ENCODE data around the gene GAA. TPM values are rescaled to one million over a fixed set of nuclear protein-coding genes. Genes with fewer than 3 reads are reported as not detected.

GAA gene
- total RNA-seq, 1 experiment from 2014 or later = 36.1 TPM

- intact Hi-C loops (cut with micrococcal nuclease; ENCODE audit: unreplicated experiment) (no loop called here), in situ Hi-C loops (cut with HindIII; ENCODE audit: low pct_unique_long_range_greater_than_20kb, low sequenced_read_pairs) (no loop called here)
- CTCF ChIA-PET = no interaction called here
- DNase-seq (ENCODE audit: low read depth, low spot score) = no peak
- BruUV-seq (replicated peaks) = no TSS peak
- TF ChIP-seq CTCF (IDR thresholded peaks at IDR 0.05) = no peak
- no peak overlapping the region for H3K4me3 ChIP-seq (ENCODE audit: low read depth in 2 of 2, low read length in 2 of 2)
- H3K27ac ChIP-seq (ENCODE audit: low read length) = no peak overlapping the region
- H3K36me3 ChIP-seq (ENCODE audit: control insufficient read depth, insufficient read depth, low read length) = no peaks in the 10 kb centered on the region
- POLR2A ChIA-PET = no interaction called here
- no peaks in the 10 kb centered on the region; the same call in 1 of the 2 replicates for H3K4me1 ChIP-seq (ENCODE audit: control insufficient read depth, insufficient read depth, low read length)
- no peak for ATAC-seq
- H3K9me3 ChIP-seq (ENCODE audit: control insufficient read depth, insufficient read depth, low read depth, low read length) = no peaks in the 10 kb centered on the region
- H3K27me3 ChIP-seq (ENCODE audit: control insufficient read depth, insufficient read depth, low read length) = no peaks in the 10 kb centered on the region
Measured at GRCh38 chr17:80116276-80116920, 15.0 kb downstream of the GAA start.

- Histone ChIP-seq H3K27me3 (ENCODE audit: control insufficient read depth, insufficient read depth, low read length) (no peaks in the 10 kb centered on the region), H3K36me3 (ENCODE audit: control insufficient read depth, insufficient read depth, low read length) (no peaks in the 10 kb centered on the region), H3K9me3 (ENCODE audit: control insufficient read depth, insufficient read depth, low read depth, low read length) (no peaks in the 10 kb centered on the region), H3K27ac (ENCODE audit: low read length) (no peak overlapping the region), H3K4me3 (ENCODE audit: low read depth in 2 of 2, low read length in 2 of 2) (no peak overlapping the region), H3K4me1 (ENCODE audit: control insufficient read depth, insufficient read depth, low read length) (no peaks in the 10 kb centered on the region; the same call in 1 of the 2 replicates)
- DNase-seq (ENCODE audit: low read depth, low spot score) = no peak
- TF ChIP-seq POLR2AphosphoS5 (IDR thresholded peaks at IDR 0.05; ENCODE audit: low read depth, low read length) (no peak), CTCF (IDR thresholded peaks at IDR 0.05) (no peak), TCF7L2 (IDR thresholded peaks at IDR 0.05; ENCODE audit: low read depth, low read length) (no peak), REST (IDR thresholded peaks at IDR 0.05; ENCODE audit: insufficient read depth in 1 of 2, low read depth in 2 of 2, low read length in 1 of 2) (no peak), SIN3A (IDR thresholded peaks at IDR 0.05; ENCODE audit: borderline replicate concordance, insufficient read depth, low read depth, low read length) (no peak)
- no peak for ATAC-seq
- CTCF ChIA-PET = no interaction called here
- BruUV-seq (replicated peaks) = no TSS peak
- POLR2A ChIA-PET = no interaction called here
- in situ Hi-C loops (cut with HindIII; ENCODE audit: low pct_unique_long_range_greater_than_20kb, low sequenced_read_pairs) = no loop called here
- intact Hi-C loops (cut with micrococcal nuclease; ENCODE audit: unreplicated experiment) = no loop called here
Measured at GRCh38 chr17:80116921-80117380, 15.6 kb downstream of the GAA start.

All from Panc1 (cell line).